Esophagus mucosa (tissue), 1 donor: ENCODE results near the gene FAM237A. TPM values are rescaled to one million over a fixed set of nuclear protein-coding genes. Genes with fewer than 3 reads are reported as not detected.
A peak's percentile ranks its signal among the peaks of the same experiment; 100 is the strongest.

Experiments used
- ATAC-seq: fragments of 200-7000 bp; cut with Tn5 transposase; one replicate; pipeline ENCODE4 v1.9.1; 2020
- total RNA-seq: library from RNA; stranded (reverse); gene quantifications from one replicate; pipeline ENCODE4 v1.2.4, GENCODE V29; 2023
- donor health status: DM: yes; HTN: yes; CAD: no.

Gene FAM237A
- total RNA-seq, 1 donor from 2014 or later, result not detected

- ATAC-seq, result no peak
Observed at GRCh38 chr2:206692971-206693370, 50.7 kb downstream of the FAM237A start.

DNA sequence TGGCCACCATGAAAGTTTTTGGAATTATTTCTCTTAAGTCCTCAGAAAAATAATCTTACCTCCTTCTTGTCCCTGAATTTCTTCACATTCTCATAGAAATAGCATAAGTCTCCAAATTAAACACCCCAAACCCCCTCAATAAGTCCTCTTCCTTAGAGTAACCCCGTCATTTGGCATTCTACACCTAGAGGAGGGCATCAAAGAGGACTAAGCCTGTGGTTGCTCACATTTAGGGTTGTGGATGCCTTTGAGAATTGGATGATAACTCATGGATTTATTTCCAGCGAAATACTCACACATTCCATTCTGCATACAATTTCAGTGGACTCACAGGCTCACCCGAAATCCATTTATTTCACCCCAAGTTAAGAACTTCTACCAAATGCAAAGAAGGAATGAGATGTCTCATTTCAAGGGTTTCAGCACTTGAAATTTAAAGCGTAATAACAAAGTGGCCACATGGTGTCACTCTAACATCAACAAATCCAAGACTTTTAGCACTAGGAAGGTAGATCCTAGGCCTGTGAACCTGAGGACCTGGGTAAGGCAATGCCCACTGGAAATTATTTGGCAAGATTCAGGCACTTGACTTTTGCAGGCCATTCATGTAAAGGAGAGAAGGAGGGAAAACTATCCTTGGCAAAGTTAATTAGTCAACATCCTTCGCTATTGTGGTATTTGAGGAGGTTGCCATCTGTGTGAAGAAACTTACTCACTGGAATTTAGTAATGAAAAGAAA is 51.3 kb downstream of the FAM237A start:
- peak; percentile 52 for ATAC-seq

- no peak for ATAC-seq
Observed at GRCh38 chr2:206696910-206697309, 54.6 kb downstream of the FAM237A start.

GRCh38 chr2:206698811-206699210 is 56.5 kb downstream of the FAM237A start:
- no peak for ATAC-seq

Other genes starting within 250 kb of the FAM237A start
- gene ADAM23, start 199.0 kb upstream of the FAM237A start, total RNA-seq, result 16.3 TPM
- not detected for gene DYTN, start 75.9 kb downstream of the FAM237A start, total RNA-seq
- 0.76 TPM for gene MDH1B, start 122.8 kb downstream of the FAM237A start, total RNA-seq
- 19.7 TPM for gene FASTKD2, start 123.1 kb downstream of the FAM237A start, total RNA-seq